DMS79 (cell line): ENCODE data around the gene COPS2.
"Not testable (repeated sequence)": the region's sequence is repeated elsewhere in the genome, so short reads cannot be mapped to it uniquely, and the experiment has no call there.

Experiments
- DNase-seq: peaks from one replicate; lab custom pipeline; 2025; lab: John Stamatoyannopoulos, UW

The COPS2 gene

GRCh38 chr15:49103002-49103401 is 52.4 kb downstream of the COPS2 start:
- DNase-seq: no peak

GRCh38 chr15:49101536-49101935 is 53.9 kb downstream of the COPS2 start:
- DNase-seq: no peak

GRCh38 chr15:49096090-49096750 is 59.2 kb downstream of the COPS2 start:
- DNase-seq: no peak

- DNase-seq: no peak
Measured at GRCh38 chr15:49094923-49095322, 60.5 kb downstream of the COPS2 start.

GRCh38 chr15:49093252-49094105 is 61.9 kb downstream of the COPS2 start:
- no peak for DNase-seq

GRCh38 chr15:49088996-49089395 is 66.4 kb downstream of the COPS2 start:
- no peak for DNase-seq

- DNase-seq: no peak
Measured at GRCh38 chr15:49085696-49086459, 69.5 kb downstream of the COPS2 start.

- DNase-seq: no peak
Measured at GRCh38 chr15:49084285-49084570, 71.2 kb downstream of the COPS2 start.

- no peak for DNase-seq
Measured at GRCh38 chr15:49083401-49084284, 71.8 kb downstream of the COPS2 start.

GRCh38 chr15:49082960-49083359 is 72.4 kb downstream of the COPS2 start:
- DNase-seq: no peak

GRCh38 chr15:49079340-49080039 is 75.9 kb downstream of the COPS2 start:
- DNase-seq: no peak

- no peak for DNase-seq
Measured at GRCh38 chr15:49075881-49076280, 79.5 kb downstream of the COPS2 start.

- DNase-seq: not testable (repeated sequence)
Measured at GRCh38 chr15:49074589-49075287, 80.7 kb downstream of the COPS2 start.
